NCI-H1436 treated with DMSO at 0.1 percent for 48 hours (cell line): ENCODE data around the gene SRGAP2C.
"Not testable (repeated sequence)": the region's sequence is repeated elsewhere in the genome, so short reads cannot be mapped to it uniquely, and the experiment has no call there.

Experiments used
- DNase-seq: peaks from one replicate; lab custom pipeline; 2025; lab: John Stamatoyannopoulos, UW

The SRGAP2C gene

GRCh38 chr1:121385162-121385561, 200.4 kb downstream of the SRGAP2C start:
- DNase-seq: not testable (repeated sequence)

GRCh38 chr1:121385563-121386288, 201.0 kb downstream of the SRGAP2C start:
- not testable (repeated sequence) for DNase-seq

DNA sequence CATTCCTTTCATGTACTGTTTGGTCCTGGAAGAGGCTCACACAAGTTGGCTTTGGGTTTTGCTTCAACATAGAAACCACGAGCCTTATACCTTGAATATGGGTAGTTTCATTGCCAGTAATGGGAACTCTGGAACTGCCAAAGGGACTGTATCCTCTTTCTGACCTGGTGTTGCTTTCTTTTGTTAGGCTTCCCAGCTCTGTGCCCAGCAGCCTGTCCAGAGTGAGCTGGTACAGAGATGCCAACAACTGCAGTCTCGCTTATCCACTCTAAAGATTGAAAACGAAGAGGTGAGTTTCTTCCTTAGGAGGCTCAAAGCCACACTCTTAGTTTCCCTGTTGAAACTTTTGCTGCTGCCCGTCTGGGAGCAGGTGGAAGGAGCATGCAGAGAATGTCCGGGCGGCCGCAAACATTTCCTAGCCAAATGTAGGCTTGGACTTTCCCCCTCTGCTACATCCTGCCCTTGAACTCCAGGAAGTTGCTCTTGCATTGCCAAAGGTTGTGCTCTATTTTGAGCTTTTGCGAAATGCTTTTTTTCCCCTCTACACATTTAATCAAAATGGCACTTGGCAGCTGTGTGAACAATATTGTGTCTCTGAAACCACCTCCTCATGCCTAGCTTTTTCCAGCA, 201.7 kb downstream of the SRGAP2C start:
- not testable (repeated sequence) for DNase-seq

DNA sequence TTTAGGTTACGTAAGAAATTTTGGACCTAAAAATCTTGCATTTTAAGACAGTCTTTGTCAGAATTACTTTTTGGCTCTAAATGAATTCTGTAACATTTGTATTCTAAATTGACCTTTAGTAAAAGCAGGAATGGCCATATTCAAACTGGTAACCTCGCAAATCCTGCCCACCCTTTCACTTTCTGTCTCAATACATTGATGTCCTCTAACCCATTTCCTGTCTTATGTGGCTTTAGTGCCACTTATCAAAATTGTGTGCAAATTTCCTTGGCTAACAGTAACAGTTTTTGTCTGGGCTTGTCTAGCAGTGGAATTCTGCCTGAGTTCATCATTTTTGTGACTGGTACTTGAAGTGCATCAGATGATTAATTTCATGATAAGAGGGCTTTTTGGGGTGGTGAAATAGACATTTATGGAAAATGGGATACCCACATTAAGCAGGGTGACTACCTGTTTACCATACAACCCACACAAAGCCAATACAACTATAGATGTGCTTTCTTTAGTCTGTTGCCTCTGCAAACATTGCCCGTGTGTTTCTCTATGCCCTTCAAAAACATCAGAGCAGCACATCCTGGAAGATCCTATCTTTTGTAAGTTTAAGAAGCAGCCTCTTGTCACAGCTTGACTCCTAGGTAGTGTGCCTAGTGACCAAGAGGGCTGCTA, 205.3 kb downstream of the SRGAP2C start:
- not testable (repeated sequence) for DNase-seq

DNA sequence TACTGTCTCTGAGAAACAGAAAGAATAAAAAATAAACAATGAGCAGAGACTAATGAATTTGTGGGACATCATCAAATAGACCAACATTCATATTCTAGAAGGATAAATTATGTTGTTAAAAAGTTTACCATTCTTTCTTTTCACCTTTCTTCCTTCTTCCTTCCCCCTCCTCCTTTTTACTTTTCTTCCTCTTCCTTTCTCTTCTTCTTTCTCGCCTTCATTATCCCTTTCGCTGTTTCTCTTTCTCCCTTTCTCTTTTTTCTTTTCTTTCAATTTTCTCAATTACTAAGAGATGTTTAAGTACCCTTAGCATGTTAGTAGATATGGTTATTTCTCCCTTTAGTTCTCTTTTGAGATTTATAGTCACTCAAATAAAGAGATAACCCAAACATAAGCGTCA, 207.4 kb downstream of the SRGAP2C start:
- DNase-seq: not testable (repeated sequence)

DNA sequence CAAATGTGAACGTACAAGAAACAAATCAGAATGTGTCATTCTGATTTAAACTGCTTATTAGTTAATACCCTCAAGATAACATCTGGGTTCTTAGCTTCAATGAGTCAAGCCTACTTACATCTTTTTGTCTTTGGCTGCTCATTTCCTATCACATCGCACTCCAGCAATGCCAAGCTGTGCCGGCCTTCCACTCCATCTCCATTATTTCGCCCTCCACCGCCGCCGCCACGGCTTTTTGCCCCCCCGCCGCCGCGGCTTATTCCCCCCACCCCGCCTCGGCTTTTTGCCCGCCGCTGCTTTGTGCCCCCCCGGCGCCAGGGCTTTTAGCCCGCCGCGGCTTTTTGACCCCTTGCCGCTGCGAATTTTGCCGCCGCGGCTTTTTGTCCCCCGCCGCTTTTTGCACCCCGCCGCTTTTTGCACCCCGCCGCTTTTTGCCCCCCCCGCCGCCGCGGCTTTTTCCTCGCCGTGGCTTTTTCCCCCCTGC, 211.0 kb downstream of the SRGAP2C start:
- DNase-seq: not testable (repeated sequence)

- DNase-seq: not testable (repeated sequence)
Measured at GRCh38 chr1:121396335-121397081, 211.7 kb downstream of the SRGAP2C start.

DNA sequence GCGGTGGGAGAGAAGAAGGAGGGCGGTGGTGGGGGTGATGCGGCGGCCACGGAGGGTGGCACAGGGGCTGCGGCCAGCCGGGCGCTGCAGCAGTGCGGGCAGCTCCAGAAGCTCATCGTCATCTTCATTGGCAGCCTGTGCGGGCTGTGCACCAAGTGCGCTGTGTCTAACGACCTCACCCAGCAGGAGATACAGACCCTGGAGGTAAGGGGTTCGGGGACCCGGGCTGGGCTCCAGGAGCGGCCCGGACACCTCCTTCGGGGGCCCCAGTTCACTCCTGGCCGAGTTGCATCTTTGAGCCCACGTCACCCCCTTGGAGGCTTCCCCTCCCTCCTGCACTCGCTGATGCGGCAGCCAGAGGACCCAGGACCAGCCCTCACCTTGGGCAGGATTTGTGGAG, 212.3 kb downstream of the SRGAP2C start:
- DNase-seq: not testable (repeated sequence)

DNA sequence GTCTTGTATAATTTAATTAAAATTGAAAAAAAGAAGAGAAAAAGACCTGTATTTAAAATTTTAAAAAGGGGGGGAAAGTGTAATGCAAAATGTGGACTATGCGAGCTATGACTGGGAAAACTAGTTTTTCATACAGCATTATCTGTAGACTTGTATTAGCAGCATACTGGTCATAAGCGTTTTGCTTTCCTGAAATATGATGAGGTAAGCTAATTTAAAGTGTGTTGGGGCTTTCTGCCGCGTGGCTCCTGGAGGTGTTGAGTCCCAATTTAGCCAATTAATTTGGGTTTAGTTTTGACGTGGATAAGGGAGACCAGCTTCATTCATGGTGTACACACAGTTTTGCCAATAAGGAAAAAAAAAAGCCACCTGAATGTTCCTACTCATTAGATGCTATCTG, 214.4 kb downstream of the SRGAP2C start:
- DNase-seq: not testable (repeated sequence)

DNA sequence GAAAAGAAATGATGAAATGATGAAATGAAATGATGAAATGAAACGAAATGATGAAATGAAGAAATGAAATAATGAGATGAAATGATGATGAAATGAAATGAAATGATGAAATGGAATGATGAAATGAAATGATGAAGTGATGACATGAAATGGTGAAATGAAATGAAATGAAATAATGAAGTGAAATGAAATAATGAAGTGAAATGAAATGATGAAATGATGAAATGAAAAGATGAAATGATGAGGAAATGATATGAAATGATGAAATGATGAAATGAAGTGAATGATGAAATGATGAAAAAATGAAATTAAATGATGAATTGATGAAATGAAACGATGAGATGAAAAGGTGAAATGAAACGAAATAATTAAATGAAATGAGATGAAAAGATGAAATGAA, 215.3 kb downstream of the SRGAP2C start:
- not testable (repeated sequence) for DNase-seq

- not testable (repeated sequence) for DNase-seq
Measured at GRCh38 chr1:121400541-121401310, 216.0 kb downstream of the SRGAP2C start.

DNA sequence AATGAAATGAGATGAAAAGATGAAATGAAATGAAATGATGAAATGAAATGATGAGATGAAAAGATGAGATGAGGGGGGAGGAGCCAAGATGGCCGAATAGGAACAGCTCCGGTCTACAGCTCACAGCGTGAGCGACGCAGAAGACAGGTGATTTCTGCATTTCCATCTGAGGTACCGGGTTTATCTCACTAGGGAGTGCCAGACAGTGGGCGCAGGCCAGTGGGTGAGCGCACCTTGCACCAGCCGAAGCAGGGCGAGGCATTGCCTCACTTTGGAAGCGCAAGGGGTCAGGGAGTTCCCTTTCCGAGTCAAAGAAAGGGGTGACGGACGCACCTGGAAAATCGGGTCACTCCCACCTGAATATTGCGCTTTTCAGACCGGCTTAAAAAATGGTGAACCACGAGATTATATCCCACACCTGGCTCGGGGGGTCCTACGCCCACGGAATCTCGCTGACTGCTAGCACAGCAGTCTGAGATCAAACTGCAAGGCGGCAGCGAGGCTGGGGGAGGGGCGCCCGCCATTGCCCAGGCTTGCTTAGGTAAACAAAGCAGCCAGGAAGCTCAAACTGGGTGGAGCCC, 216.7 kb downstream of the SRGAP2C start:
- not testable (repeated sequence) for DNase-seq

DNA sequence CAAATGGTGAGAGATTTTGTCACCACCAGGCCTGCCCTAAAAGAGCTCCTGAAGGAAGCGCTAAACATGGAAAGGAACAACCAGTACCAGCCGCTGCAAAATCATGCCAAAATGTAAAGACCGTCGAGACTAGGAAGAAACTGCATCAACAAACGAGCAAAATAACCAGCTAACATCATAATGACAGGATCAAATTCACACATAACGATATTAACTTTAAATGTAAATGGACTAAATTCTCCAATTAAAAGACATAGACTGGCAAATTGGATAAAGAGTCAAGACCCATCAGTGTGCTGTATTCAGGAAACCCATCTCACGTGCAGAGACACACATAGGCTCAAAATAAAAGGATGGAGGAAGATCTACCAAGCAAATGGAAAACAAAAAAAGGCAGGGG, 218.5 kb downstream of the SRGAP2C start:
- not testable (repeated sequence) for DNase-seq

DNA sequence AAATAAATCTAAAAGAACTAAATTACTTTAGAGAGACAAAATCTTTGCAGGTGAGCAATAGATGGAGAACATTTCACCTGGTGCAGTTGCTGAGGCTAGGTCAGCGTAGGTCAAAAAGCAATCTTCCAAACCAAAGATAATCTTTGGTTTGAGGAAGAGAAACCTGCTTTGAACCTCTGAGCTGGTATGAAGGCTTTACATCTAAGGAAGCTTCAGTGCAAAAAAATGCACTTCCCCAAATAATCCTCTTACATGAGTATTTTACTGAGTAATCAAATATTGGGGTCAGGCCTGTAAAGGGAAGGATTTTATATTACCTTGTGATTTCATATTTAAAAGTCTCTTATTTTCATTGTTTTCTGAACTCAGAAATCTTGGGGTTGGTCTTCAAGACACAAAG, 223.6 kb downstream of the SRGAP2C start:
- no peak for DNase-seq

- DNase-seq: no peak
Measured at GRCh38 chr1:121413821-121414220, 229.0 kb downstream of the SRGAP2C start.

GRCh38 chr1:121414905-121415304, 230.1 kb downstream of the SRGAP2C start:
- no peak for DNase-seq

GRCh38 chr1:121417325-121417923, 232.6 kb downstream of the SRGAP2C start:
- no peak for DNase-seq

GRCh38 chr1:121418369-121419049, 233.7 kb downstream of the SRGAP2C start:
- no peak for DNase-seq

DNA sequence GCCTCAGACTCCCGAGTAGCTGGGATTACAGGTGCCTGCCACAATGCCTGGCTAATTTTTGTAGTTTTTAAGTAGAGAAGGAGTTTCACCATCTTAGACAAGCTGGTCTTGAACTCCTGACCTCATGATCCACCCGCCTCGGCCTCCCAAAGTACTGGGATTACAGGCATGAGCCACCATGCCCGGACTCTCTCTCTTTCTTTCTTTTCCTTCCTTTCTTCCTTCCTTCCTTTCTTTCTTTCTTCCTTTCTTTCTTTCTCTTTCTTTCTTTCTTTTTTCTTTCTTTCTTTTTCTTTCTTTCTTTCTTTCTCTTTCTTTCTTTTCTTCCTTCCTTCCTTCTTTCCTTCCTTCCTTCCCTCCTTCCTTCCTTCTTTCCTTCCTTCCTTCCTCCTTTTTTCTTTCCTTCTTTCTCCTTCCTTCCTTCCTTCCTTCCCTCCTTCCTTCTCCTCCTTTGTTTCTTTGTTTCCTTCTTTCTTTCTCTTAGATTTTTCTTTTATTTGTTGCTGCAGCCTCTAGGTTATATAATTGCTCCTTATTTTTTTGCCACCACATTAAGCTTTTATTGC, 234.4 kb downstream of the SRGAP2C start:
- not testable (repeated sequence) for DNase-seq

- DNase-seq: not testable (repeated sequence)
Measured at GRCh38 chr1:121421490-121421889, 236.7 kb downstream of the SRGAP2C start.
